Keratinocyte (primary cell): Measurements from ENCODE around the gene GFPT2.

Experiments used
- EZH2 ChIP-seq: IDR thresholded peaks from one replicate; pipeline ENCODE4 v1.6.1; 2012; ENCODE audit warnings: inconsistent platforms, mild to moderate bottlenecking, low read length, moderate library complexity
- TF ChIP-seq, protein P1 (sequence below), 3 experiments: IDR thresholded peaks in 1 of 3; conservative IDR thresholded peaks in 1 of 3; optimal IDR thresholded peaks in 1 of 3; 2 replicates in 2 of 3; 3 replicates in 1 of 3; pipeline versions ENCODE3 to v1.5.1; 2011; ENCODE audit warnings: low read length in 3 of 3, mild to moderate bottlenecking in 3 of 3, moderate library complexity in 2 of 3, control low read depth in 1 of 3, inconsistent platforms in 1 of 3; ENCODE audit not compliant: insufficient read depth in 2 of 3; ENCODE audit errors: extremely low read depth in 1 of 3

DNA sequence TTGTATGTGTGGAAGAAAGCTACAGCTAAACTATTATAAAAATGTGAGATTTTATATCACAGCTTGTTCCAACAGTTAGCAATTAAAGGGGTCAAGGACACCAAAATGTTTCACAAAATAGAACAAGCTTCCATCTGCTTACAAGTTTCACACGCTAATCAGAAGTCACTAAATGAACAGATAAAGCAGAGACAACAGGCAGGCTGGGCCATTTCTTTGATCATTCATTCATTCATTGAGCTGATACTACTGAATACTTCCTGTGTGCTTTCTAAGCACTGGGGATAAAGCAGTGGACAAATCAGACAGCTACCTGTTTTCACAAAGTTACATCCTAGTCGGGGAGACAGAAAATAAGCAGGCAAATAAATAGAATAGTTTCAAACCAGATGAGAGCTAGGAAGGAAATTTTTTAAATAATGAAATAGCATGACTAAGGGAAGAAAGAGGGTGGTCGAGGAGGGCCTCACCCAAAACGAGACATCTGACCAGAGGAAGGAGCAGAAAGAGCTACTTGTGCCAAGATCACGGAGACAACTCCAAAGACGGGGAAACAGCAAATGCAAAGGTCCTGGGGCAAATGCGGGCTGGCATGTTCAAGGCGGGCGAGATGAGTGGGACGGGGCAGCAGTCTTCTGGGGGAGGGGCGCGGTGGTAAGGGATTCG lies 62.4 kb downstream of the GFPT2 start:
- TF ChIP-seq, protein P1, sequence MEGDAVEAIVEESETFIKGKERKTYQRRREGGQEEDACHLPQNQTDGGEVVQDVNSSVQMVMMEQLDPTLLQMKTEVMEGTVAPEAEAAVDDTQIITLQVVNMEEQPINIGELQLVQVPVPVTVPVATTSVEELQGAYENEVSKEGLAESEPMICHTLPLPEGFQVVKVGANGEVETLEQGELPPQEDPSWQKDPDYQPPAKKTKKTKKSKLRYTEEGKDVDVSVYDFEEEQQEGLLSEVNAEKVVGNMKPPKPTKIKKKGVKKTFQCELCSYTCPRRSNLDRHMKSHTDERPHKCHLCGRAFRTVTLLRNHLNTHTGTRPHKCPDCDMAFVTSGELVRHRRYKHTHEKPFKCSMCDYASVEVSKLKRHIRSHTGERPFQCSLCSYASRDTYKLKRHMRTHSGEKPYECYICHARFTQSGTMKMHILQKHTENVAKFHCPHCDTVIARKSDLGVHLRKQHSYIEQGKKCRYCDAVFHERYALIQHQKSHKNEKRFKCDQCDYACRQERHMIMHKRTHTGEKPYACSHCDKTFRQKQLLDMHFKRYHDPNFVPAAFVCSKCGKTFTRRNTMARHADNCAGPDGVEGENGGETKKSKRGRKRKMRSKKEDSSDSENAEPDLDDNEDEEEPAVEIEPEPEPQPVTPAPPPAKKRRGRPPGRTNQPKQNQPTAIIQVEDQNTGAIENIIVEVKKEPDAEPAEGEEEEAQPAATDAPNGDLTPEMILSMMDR (optimal IDR thresholded peaks at IDR 0.05 in 1 of 3, IDR thresholded peaks at IDR 0.05 in 1 of 3, conservative IDR thresholded peaks at IDR 0.05 in 1 of 3; ENCODE audit: extremely low read depth in 1 of 3, insufficient read depth in 2 of 3, low read length in 3 of 3), result no peak
- TF ChIP-seq EZH2, result no peak
